K562 (cell line): ENCODE measurements around the gene RGS19. TPM values are rescaled to one million over a fixed set of nuclear protein-coding genes. Genes with fewer than 3 reads are reported as not detected.

Experiments
- ATAC-seq: fragments of 200-7000 bp; cut with Tn5 transposase; 3 replicates; pipeline ENCODE4 v1.9.1; 2020; ENCODE audit warnings: moderate library complexity
- BruUV-seq: library from RNA; stranded (reverse); fragments of 400-500 nt; replicated peaks from 2 replicates; lab custom pipeline; 2021; lab: Mats Ljungman, UMichigan
- CTCF ChIA-PET: fragments of 300-600 bp; formaldehyde crosslinking; extraction: SDS; loops from one replicate; lab custom pipeline; 2021; ENCODE audit warnings: low intra/inter-chr PET ratio; lab: Yijun Ruan, JAX
- POLR2A ChIA-PET: fragments of 300-600, 350-650 bp; sonication (Branson Sonifier 250); formaldehyde crosslinking; extraction: SDS; loops from one replicate; lab custom pipeline; 2021; ENCODE audit warnings: antibody characterized with exemption, inconsistent platforms; lab: Yijun Ruan, JAX
- DNase-seq, 4 experiments: peaks; one replicate each; pipeline versions ENCODE4 v3.0.0 to v3.0.0-alpha.2; 2011 to 2018; ENCODE audit warnings: low spot score in 3 of 4, mixed read lengths in 3 of 4; ENCODE audit errors: extremely low read depth in 1 of 4
- FAIRE-seq: peaks from 2 replicates; lab custom pipeline; 2011; peaks lifted over from hg19 to GRCh38; lab: Jason Lieb, UNC
- H2AFZ ChIP-seq: 2 replicates; pipeline ENCODE4 v1.6.0; 2011; ENCODE audit warnings: low read depth, low read length, control low read depth, inconsistent platforms
- H3K27ac ChIP-seq: fragments of 200-600 bp; 3 replicates; pipeline ENCODE4 v1.8.0; 2011; ENCODE audit warnings: low read depth, mild to moderate bottlenecking, control low read depth, inconsistent platforms, low read length, moderate library complexity, mixed read lengths; ENCODE audit errors: extremely low read depth
- H3K27me3 ChIP-seq, 2 experiments: fragments of 300-600 bp in 1 of 2; 2 replicates in 1 of 2; 3 replicates in 1 of 2; pipeline versions ENCODE4 v1.6.0 to v1.8.0; 2011; ENCODE audit warnings: inconsistent platforms in 2 of 2, low read length in 2 of 2, mild to moderate bottlenecking in 1 of 2, mixed read lengths in 1 of 2, moderate library complexity in 1 of 2; ENCODE audit not compliant: control insufficient read depth in 2 of 2, insufficient read depth in 2 of 2
- H3K36me3 ChIP-seq: fragments of 300-600 bp; 3 replicates; pipeline ENCODE4 v1.8.0; 2011; ENCODE audit warnings: mild to moderate bottlenecking, low read length, inconsistent platforms; ENCODE audit not compliant: control insufficient read depth, insufficient read depth
- H3K4me1 ChIP-seq, 2 experiments: fragments of 200-600 bp in 1 of 2; replicated peaks in 1 of 2; 2 replicates in 1 of 2; 3 replicates in 1 of 2; pipeline versions ENCODE4 v1.5.1 to v1.8.0; 2011; ENCODE audit warnings: inconsistent platforms in 2 of 2, low read length in 2 of 2, mild to moderate bottlenecking in 1 of 2, mixed read lengths in 1 of 2, moderate library complexity in 1 of 2; ENCODE audit not compliant: control insufficient read depth in 2 of 2, insufficient read depth in 2 of 2
- H3K4me2 ChIP-seq: 2 replicates; pipeline ENCODE4 v1.6.1; 2011; ENCODE audit warnings: low read length, control low read depth, inconsistent platforms, mixed read lengths; ENCODE audit not compliant: insufficient read depth
- H3K4me3 ChIP-seq: fragments of 200-600 bp; sonication (generic), shearing (Covaris generic); 2 replicates; pipeline ENCODE4 v1.5.1; 2016; ENCODE audit warnings: control low read depth, inconsistent platforms
- H3K79me2 ChIP-seq: fragments of 200-600 bp; 3 replicates; pipeline ENCODE4 v1.8.0; 2011; ENCODE audit warnings: low read length, inconsistent platforms; ENCODE audit not compliant: control insufficient read depth, insufficient read depth
- H3K9ac ChIP-seq, 2 experiments: 2 replicates each; pipeline versions ENCODE4 v1.6.0 to v1.6.1; 2011; ENCODE audit warnings: low read depth in 2 of 2, low read length in 2 of 2, control low read depth in 1 of 2, inconsistent platforms in 1 of 2, mild to moderate bottlenecking in 1 of 2, mixed read lengths in 1 of 2; ENCODE audit not compliant: insufficient read depth in 1 of 2
- H3K9me1 ChIP-seq: one replicate; pipeline ENCODE4 v1.6.0; 2011; ENCODE audit warnings: inconsistent platforms, mild to moderate bottlenecking, low read length, moderate library complexity; ENCODE audit not compliant: control insufficient read depth, insufficient read depth
- H3K9me3 ChIP-seq: replicated peaks from 2 replicates; pipeline ENCODE4 v1.5.1; 2011; ENCODE audit warnings: low read depth, low read length, inconsistent platforms; ENCODE audit not compliant: control insufficient read depth, insufficient read depth
- H4K20me1 ChIP-seq: replicated peaks from 2 replicates; pipeline ENCODE4 v1.6.1; 2011; ENCODE audit warnings: low read length, inconsistent platforms, mixed read lengths; ENCODE audit not compliant: control insufficient read depth, insufficient read depth
- HLTF ChIP-seq: fragments of 450-650 bp; IDR thresholded peaks from 2 replicates; pipeline ENCODE4 v1.6.1; 2016
- ILK ChIP-seq: fragments of 450-650 bp; IDR thresholded peaks from 2 replicates; pipeline ENCODE4 v1.6.1; 2016; ENCODE audit warnings: missing genetic modification characterization, low read depth, mild to moderate bottlenecking, missing compliant biosample characterization, moderate library complexity, borderline replicate concordance
- SIX5 ChIP-seq, 2 experiments: IDR thresholded peaks; 2 replicates each; pipeline ENCODE4 v1.6.1; 2011; ENCODE audit warnings: low read length in 2 of 2, borderline replicate concordance in 1 of 2, low read depth in 1 of 2, mild to moderate bottlenecking in 1 of 2, moderate library complexity in 1 of 2; ENCODE audit not compliant: insufficient read depth in 1 of 2
- ZNF644 ChIP-seq: fragments of 200-800 bp; sonication (Bioruptor generic); IDR thresholded peaks from 2 replicates; pipeline ENCODE4 v1.6.1; 2016; ENCODE audit warnings: low read depth, missing genetic modification characterization, missing compliant biosample characterization
- WGBS: fragments of 100-300 bp; shearing (Covaris generic); methylation state at CpG from one replicate; pipeline ENCODE4 v1.1.6; 2016; ENCODE audit warnings: low coverage, mixed read lengths; ENCODE audit not compliant: insufficient coverage; ENCODE audit errors: missing lambda C conversion rate; 5-methylcytosine and 5-hydroxymethylcytosine counted together
- in situ Hi-C: fragments of 300-500 bp; cut with MboI; formaldehyde crosslinking; loops from 4 replicates; pipeline ENCODE4 v1.15.0; 2018; ENCODE audit warnings: inconsistent platforms, mixed read lengths
- intact Hi-C: fragments of 100-400 bp; cut with micrococcal nuclease; formaldehyde crosslinking; loops from 2 replicates; pipeline ENCODE4 v1.14.2; 2022
- polyA plus RNA-seq, 8 experiments: library from polyadenylated mRNA; depleted of rRNA in 4 of 8; stranded (reverse) in 5 of 8; unstranded in 3 of 8; fragments of >200 nt; fragmentation: Nextera tagmentation in 2 of 8; fragmentation: Illumina TruSeq in 1 of 8; extraction: Ambion mirVana in 2 of 8; extraction: Trizol in 1 of 8; gene quantifications; 2 replicates each; pipeline versions ENCODE4 v1.2.1 to v1.2.3, GENCODE V29; 2011 to 2014; ENCODE audit warnings: inconsistent platforms in 1 of 8, missing spikeins in 1 of 8
- total RNA-seq, 7 experiments: library from RNA; depleted of rRNA in 6 of 7; stranded (reverse); fragments of >200 nt in 6 of 7; fragmentation: Illumina TruSeq in 2 of 7; extraction: Trizol in 2 of 7; gene quantifications; 2 replicates each; pipeline versions ENCODE4 v1.2.1 to v1.2.3, GENCODE V29; 2011 to 2021; ENCODE audit warnings: low replicate concordance in 1 of 7

RGS19 gene
- total and polyA plus RNA-seq, 9 of the 15 experiments (the other 6 are each of a cell fraction or from before 2014, with no cell fraction given), result 0.41 to 23.7 (median 14.6) TPM

DNA sequence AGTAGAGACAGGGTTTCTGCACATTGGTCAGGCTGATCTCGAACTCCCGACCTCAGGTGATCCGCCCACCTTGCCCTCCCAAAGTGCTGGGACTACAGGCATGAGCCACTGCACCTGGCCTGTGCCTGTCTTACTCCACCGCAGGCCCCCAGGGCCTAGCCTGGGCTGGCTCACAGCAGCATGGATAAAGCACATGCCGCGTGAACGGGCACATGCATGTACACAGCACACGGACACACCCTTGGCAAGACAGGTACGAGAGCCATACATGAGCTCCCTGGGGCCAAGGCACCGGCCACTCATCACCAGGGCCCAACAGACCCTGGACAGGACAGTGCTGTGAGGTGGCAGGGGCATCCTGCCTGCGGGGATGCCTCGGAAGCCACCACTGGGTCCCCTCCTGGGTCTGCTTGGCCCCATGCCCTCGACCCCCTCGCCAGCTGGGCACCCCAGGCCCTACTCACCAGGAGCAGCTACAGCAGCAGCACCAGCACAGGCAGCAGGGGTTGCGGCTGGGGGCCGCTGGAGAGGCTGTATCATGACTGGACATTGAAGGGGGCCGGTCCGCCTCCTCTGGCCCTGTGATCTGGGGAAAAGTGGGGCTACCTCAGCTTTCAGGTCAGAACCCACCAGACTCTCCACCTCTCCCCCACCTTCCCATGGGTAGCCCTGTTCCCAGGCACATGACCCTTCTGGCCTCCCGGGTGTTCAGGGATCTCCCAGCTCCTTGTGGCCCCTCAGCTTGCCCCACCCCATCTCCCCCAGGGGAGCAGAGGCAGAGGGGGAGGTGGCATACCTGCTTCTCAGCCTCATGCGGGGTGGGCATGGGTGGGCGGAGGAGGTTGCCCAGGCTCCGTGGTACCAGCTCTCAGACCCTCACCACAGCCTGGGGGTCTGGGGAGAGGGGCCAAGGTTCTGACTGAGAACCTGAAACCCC, 3.0 kb downstream of the RGS19 start:
- in situ Hi-C loops (no loop called here), intact Hi-C loops (no loop called here)
- Histone ChIP-seq H3K9ac (peak overlapping the region in 1 of 2 experiments; percentile 65; a peak in 2 of 4 replicates), H3K4me3 (no peak overlapping the region), H3K27me3 (no peaks in the 10 kb centered on the region), H3K9me3 (no peaks in the 10 kb centered on the region), H3K79me2 (peaks cover 10% of the 10 kb centered on the region; the same call in 2 of the 3 replicates), H3K36me3 (peaks cover 8% of the 10 kb centered on the region; the same call in 1 of the 3 replicates), H3K4me2 (no peak overlapping the region), H3K4me1 (peaks cover 13 to 84% of the 10 kb centered on the region in 2 experiments; a peak in 4 of 5 replicates), H3K27ac (no peak overlapping the region), H4K20me1 (no peaks in the 10 kb centered on the region), H2AFZ (no peak overlapping the region), H3K9me1 (no peaks in the 10 kb centered on the region)
- WGBS, result 89% methylated on average over 12 of the region's 22 CpGs
- no TSS peak for BruUV-seq
- CTCF ChIA-PET, result no interaction called here
- TF ChIP-seq ZNF644, result no peak
- TF ChIP-seq SIX5 (IDR thresholded peaks at IDR 0.05; ENCODE audit: borderline replicate concordance in 1 of 2, insufficient read depth in 1 of 2, low read depth in 1 of 2, low read length in 2 of 2), result no peak
- TF ChIP-seq ILK (tag), result no peak
- TF ChIP-seq HLTF, result no peak
- FAIRE-seq (no peak), ATAC-seq (no peak), DNase-seq (no peak)
- POLR2A ChIA-PET, result interaction anchor here (0.9 kb wide), 1 partner anchor 8 kb away, joined by 5 read pairs; no protein-coding TSS in a partner anchor
